Kidney (tissue), 14 donors: ENCODE results near the gene RGS6. TPM values are rescaled to one million over a fixed set of nuclear protein-coding genes. Genes with fewer than 3 reads are reported as not detected.

Experiments used
- DNase-seq, 5 donors: peaks; one replicate each; pipeline ENCODE4 v3.0.0-alpha.2; 2013 to 2020
- FAIRE-seq: peaks from 2 replicates; lab custom pipeline; 2012; peaks lifted over from hg19 to GRCh38; lab: Jason Lieb, UNC
- H3K27ac ChIP-seq, 2 donors: one replicate each; pipeline ENCODE4 v1.7.0; 2013; ENCODE audit warnings: low read depth in 2 of 2, low read length in 2 of 2, inconsistent platforms in 1 of 2
- H3K27me3 ChIP-seq: one replicate; pipeline ENCODE4 v1.7.1; 2013; ENCODE audit warnings: low read length, inconsistent platforms; ENCODE audit not compliant: control insufficient read depth, insufficient read depth
- H3K36me3 ChIP-seq, 3 donors: one replicate each; pipeline versions ENCODE4 v1.7.0 to v1.7.1; 2013; ENCODE audit warnings: low read length in 3 of 3, control low read depth in 1 of 3, inconsistent platforms in 1 of 3; ENCODE audit not compliant: insufficient read depth in 3 of 3, control insufficient read depth in 2 of 3
- H3K4me1 ChIP-seq, 3 donors: one replicate each; pipeline versions ENCODE4 v1.7.0 to v1.7.1; 2013; ENCODE audit warnings: low read length in 3 of 3, inconsistent platforms in 1 of 3, low read depth in 1 of 3; ENCODE audit not compliant: control insufficient read depth in 2 of 3, insufficient read depth in 2 of 3
- H3K4me3 ChIP-seq, 3 donors: one replicate each; pipeline versions ENCODE4 v1.7.0 to v1.8.1; 2013; ENCODE audit warnings: low read length in 3 of 3, control low read depth in 1 of 3, inconsistent platforms in 1 of 3
- H3K9ac ChIP-seq, 3 donors: one replicate each; pipeline versions ENCODE4 v1.7.0 to v1.7.1; 2013; ENCODE audit warnings: low read length in 3 of 3, control low read depth in 1 of 3, inconsistent platforms in 1 of 3
- H3K9me3 ChIP-seq, 3 donors: one replicate each; pipeline versions ENCODE4 v1.7.0 to v1.7.1; 2013; ENCODE audit warnings: low read length in 3 of 3, control low read depth in 1 of 3, inconsistent platforms in 1 of 3; ENCODE audit not compliant: control insufficient read depth in 2 of 3, insufficient read depth in 1 of 3
- CTCF ChIP-seq: IDR thresholded peaks from 3 replicates; pipeline ENCODE4 v1.5.1; 2012; ENCODE audit warnings: mild to moderate bottlenecking, moderate library complexity, borderline replicate concordance; ENCODE audit not compliant: insufficient read depth; ENCODE audit errors: extremely low read depth
- intact Hi-C: fragments of 100-400 bp; cut with DNase I; formaldehyde crosslinking; loops from one replicate; pipeline ENCODE4 v1.11.1; 2022
- polyA plus RNA-seq: library from polyadenylated mRNA; stranded (reverse); fragments of 350-450 nt; fragmentation: Illumina TruSeq; extraction: RNeasy Lipid Tissue Mini Kit (QIAGEN cat#74804); gene quantifications from one replicate; pipeline ENCODE4 v1.2.3, GENCODE V29; 2014; ENCODE audit warnings: low read depth, low replicate concordance; ENCODE audit not compliant: insufficient read depth
- total RNA-seq: library from RNA; stranded (reverse); fragmentation: NEBNext Ultra II Directional; extraction: Animal tissue kit (Norgen Biotek cat#: 25700); gene quantifications from one replicate; pipeline ENCODE4 v1.2.1, GENCODE V29; 2021
- donor health status: control.
- donor health status: control.
- donor health status: control.
- donor health status: control.
- donor health status: control.
- donor health status: DM: yes; HTN: yes; CAD: no.
- donor health status: Normal renal cell carcinoma (clear cell type).

Gene RGS6
- total and polyA plus RNA-seq, 2 donors from 2014 or later: 1.1 to 1.4 TPM

- Histone ChIP-seq H3K27me3 (no peaks in the 10 kb centered on the region), H3K9ac (no peak overlapping the region), H3K4me3 (no peak overlapping the region), H3K27ac (no peak overlapping the region), H3K36me3 (no peaks in the 10 kb centered on the region), H3K4me1 (no peaks in the 10 kb centered on the region), H3K9me3 (no peaks in the 10 kb centered on the region)
- FAIRE-seq (no peak), DNase-seq (no peak)
- intact Hi-C loops: no loop called here
- TF ChIP-seq CTCF: no peak
Measured at GRCh38 chr14:72430457-72430856, 498.2 kb downstream of the RGS6 start.

GRCh38 chr14:72432748-72433147 lies 500.5 kb downstream of the RGS6 start:
- no peaks in the 10 kb centered on the region for H3K36me3 ChIP-seq
- H3K27me3 ChIP-seq: no peaks in the 10 kb centered on the region
- no peaks in the 10 kb centered on the region for H3K9me3 ChIP-seq
- TF ChIP-seq CTCF: no peak
- intact Hi-C loops: no loop called here
- DNase-seq (no peak), FAIRE-seq (no peak)
- no peaks in the 10 kb centered on the region for H3K4me1 ChIP-seq
- H3K27ac ChIP-seq: no peak overlapping the region
- no peak overlapping the region for H3K4me3 ChIP-seq
- no peak overlapping the region for H3K9ac ChIP-seq

GRCh38 chr14:72433511-72433910 lies 501.3 kb downstream of the RGS6 start:
- TF ChIP-seq CTCF: no peak
- FAIRE-seq: no peak
- H3K9ac ChIP-seq: no peak overlapping the region
- H3K27ac ChIP-seq: no peak overlapping the region
- no peaks in the 10 kb centered on the region for H3K36me3 ChIP-seq
- no peak overlapping the region for H3K4me3 ChIP-seq
- H3K27me3 ChIP-seq: no peaks in the 10 kb centered on the region
- no peaks in the 10 kb centered on the region for H3K4me1 ChIP-seq
- H3K9me3 ChIP-seq: no peaks in the 10 kb centered on the region
- intact Hi-C loops: no loop called here
- DNase-seq: no peak

GRCh38 chr14:72434856-72435255 lies 502.6 kb downstream of the RGS6 start:
- no peaks in the 10 kb centered on the region for H3K4me1 ChIP-seq
- no peaks in the 10 kb centered on the region for H3K9me3 ChIP-seq
- TF ChIP-seq CTCF: no peak
- H3K27ac ChIP-seq: no peak overlapping the region
- no peaks in the 10 kb centered on the region for H3K36me3 ChIP-seq
- no peak for DNase-seq
- FAIRE-seq: no peak
- no peak overlapping the region for H3K9ac ChIP-seq
- H3K4me3 ChIP-seq: no peak overlapping the region
- intact Hi-C loops: no loop called here
- H3K27me3 ChIP-seq: no peaks in the 10 kb centered on the region
